Fibroblast of the aortic adventitia (primary cell): ENCODE results near the gene RNF168. TPM values are rescaled to one million over a fixed set of nuclear protein-coding genes. Genes with fewer than 3 reads are reported as not detected.
"Not testable (repeated sequence)": the region's sequence is repeated elsewhere in the genome, so short reads cannot be mapped to it uniquely, and the experiment has no call there.

Source experiments
- DNase-seq: peaks from one replicate; pipeline ENCODE4 v3.0.0-alpha.2; 2010; ENCODE audit warnings: low read depth
- H3K4me3 ChIP-seq: 2 replicates; pipeline ENCODE4 v1.5.1; 2011; ENCODE audit warnings: low read depth, mild to moderate bottlenecking, control low read depth, low read length, moderate library complexity
- total RNA-seq: library from RNA; depleted of rRNA; stranded (reverse); fragments of >200 nt; gene quantifications from 2 replicates; pipeline ENCODE4 v1.2.3, GENCODE V29; 2012; ENCODE audit warnings: low replicate concordance
- TF ChIP-seq, protein P1 (sequence below): IDR thresholded peaks from 2 replicates; pipeline ENCODE4 v1.5.1; 2011; ENCODE audit warnings: mild to moderate bottlenecking, low read length, control low read depth, inconsistent platforms; ENCODE audit not compliant: insufficient read depth

Gene RNF168
- total RNA-seq, 1 donor: 32.4 TPM

DNA sequence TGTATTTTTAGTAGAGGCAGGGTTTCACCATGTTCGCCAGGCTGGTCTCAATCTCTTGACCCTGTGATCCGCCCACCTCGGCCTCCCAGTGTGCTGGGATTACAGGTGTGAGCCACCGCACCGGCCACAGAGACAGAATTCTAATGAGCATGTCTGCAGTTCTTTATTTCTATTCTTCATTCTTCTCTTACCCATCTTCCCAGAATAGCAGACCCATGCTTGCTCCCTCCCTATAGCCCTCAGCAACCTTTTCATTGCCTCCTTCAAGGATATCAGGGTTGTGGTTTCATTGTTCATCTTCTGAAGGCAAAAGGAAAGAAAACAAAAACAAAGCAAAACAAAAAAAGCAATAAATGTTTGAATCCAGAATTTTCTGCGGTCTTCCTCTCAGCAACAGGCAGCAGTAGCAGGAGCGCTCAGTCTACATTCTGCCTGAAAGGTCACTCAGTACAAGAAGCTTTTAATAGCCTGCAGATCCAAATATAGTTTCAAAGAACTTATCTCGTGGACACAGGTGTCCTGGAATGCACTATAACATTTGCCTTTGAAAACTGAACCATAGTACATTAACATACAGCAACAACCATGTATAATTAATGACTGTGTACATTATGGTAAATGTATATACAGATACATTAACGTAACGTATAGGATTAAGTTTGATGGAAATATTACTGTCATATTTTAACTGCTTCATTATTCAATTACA, 11.5 kb upstream of the RNF168 start, which contains the start of gene SMCO1:
SMCO1 (minus strand) TSS at position 434 of the 709 bp plus-strand sequence; CDS start at position 297, 137 bp downstream.
- no peak for DNase-seq
- TF ChIP-seq, protein P1, sequence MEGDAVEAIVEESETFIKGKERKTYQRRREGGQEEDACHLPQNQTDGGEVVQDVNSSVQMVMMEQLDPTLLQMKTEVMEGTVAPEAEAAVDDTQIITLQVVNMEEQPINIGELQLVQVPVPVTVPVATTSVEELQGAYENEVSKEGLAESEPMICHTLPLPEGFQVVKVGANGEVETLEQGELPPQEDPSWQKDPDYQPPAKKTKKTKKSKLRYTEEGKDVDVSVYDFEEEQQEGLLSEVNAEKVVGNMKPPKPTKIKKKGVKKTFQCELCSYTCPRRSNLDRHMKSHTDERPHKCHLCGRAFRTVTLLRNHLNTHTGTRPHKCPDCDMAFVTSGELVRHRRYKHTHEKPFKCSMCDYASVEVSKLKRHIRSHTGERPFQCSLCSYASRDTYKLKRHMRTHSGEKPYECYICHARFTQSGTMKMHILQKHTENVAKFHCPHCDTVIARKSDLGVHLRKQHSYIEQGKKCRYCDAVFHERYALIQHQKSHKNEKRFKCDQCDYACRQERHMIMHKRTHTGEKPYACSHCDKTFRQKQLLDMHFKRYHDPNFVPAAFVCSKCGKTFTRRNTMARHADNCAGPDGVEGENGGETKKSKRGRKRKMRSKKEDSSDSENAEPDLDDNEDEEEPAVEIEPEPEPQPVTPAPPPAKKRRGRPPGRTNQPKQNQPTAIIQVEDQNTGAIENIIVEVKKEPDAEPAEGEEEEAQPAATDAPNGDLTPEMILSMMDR: no peak

DNA sequence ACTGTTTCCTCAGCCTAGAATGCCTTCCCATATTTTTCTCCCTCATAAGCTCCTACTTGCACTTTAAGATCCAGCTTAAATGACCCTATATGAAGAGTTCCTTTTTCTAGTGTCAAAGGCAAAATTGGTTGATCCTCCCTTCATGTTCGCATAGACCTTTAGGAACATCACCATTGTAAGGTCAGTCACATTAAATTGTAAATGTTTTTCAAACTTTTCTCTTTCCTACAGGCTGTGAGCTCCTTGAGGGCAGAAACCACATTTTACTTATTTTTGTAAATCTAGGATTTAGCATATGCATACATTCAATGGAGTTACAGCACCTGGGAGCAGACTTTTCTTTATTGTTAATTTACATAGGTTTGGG, 10.8 kb upstream of the RNF168 start:
- H3K4me3 ChIP-seq: no peak overlapping the region
- no peak for DNase-seq
- TF ChIP-seq, protein P1: no peak

More for the DNA sequence above, 11.5 kb upstream of the RNF168 start, which contains the start of gene SMCO1:
- H3K4me3 ChIP-seq: no peak within 1 kb of the TSS

DNA sequence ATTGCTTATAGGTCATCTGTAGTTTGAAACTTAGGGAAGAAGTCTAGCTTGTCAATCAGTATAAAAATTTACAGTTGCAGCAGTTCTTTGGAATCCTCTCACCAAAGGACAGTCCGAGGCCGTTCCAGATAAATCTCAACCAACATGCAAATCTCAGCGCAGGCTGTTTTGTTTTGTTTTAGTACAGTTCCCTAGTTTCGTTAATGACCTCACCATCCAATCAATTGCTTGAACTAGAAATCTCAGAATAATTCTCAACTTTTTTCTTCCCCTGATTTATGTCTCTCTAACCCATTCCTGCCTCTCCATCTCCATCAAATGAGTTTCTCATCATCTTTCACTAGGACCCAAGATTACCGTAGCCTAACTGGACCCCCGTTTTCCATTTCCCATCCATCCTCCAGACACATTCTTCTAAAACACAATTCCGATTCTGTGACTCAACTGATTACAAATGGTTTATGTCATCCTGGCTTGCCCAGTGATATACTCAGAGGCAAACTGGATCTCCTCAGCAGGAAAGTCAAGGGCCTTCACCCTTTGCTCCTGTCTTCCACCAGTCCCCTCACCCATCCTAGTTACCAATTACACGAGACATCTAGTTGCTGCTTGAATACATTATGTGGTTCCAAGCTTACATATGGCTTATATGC, 10.3 kb upstream of the RNF168 start:
- TF ChIP-seq, protein P1: no peak
- peak; percentile 59 for DNase-seq

DNA sequence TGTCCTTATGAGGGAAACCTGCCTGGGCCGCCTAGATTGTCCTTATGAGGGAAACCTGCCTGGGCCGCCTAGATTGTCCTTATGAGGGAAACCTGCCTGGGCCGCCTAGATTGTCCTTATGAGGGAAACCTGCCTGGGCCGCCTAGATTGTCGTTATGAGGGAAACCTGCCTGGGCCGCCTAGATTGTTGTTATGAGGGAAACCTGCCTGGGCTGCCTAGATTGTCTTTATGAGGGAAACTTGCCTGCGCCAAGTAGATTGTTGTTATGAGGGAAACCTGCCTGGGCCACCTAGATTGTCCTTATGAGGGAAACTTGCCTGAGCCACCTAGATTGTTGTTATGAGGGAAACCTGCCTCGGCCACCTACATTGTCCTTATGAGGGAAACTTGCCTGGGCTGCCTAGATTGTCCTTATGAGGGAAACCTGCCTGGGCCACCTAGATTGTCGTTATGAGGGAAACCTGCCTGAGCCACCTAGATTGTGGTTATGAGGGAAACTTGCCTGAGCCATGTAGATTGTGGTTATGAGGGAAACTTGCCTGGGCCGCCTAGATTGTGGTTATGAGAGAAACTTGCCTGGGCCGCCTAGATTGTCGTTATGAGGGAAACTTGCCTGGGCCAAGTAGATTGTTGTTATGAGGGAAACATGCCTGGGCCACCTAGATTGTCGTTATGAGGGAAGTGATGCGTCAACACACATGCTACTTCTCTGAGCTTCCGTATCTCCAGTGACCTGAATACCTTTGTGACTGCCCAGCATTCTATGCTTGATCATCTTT, 8.3 kb upstream of the RNF168 start:
- not testable (repeated sequence) for DNase-seq, H3K4me3 ChIP-seq

More for the DNA sequence above, 10.3 kb upstream of the RNF168 start:
- no peak overlapping the region for H3K4me3 ChIP-seq

DNA sequence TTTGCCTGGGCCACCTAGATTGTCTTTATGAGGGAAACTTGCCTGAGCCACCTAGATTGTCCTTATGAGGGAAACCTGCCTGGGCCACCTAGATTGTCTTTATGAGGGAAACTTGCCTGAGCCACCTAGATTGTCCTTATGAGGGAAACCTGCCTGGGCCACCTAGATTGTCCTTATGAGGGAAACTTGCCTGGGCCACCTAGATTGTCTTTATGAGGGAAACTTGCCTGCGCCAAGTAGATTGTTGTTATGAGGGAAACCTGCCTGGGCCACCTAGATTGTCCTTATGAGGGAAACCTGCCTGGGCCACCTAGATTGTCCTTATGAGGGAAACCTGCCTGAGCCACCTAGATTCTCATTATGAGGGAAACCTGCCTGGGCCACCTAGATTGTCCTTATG, 7.5 kb upstream of the RNF168 start:
- not testable (repeated sequence) for DNase-seq, H3K4me3 ChIP-seq

DNA sequence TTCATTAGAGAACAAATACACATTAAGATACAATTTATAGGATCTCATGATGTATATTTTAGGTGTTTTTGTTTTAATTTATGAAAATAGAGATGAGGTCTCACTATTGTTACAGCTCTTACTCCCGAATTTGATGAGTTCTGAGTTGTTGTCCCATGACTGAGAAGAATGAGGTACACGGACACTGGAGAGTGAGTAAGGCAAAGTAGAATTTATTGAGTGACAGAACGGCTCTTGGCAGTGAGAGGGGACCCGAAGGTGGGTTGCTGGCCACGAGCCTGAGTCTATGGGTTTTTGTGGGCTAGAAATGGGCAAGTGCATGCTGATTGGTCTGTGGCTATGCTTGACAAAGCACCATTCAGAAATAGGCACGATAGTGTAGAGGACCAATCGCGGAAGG, 3.1 kb upstream of the RNF168 start:
- H3K4me3 ChIP-seq: no peak overlapping the region
- no peak for DNase-seq
- TF ChIP-seq, protein P1: no peak

DNA sequence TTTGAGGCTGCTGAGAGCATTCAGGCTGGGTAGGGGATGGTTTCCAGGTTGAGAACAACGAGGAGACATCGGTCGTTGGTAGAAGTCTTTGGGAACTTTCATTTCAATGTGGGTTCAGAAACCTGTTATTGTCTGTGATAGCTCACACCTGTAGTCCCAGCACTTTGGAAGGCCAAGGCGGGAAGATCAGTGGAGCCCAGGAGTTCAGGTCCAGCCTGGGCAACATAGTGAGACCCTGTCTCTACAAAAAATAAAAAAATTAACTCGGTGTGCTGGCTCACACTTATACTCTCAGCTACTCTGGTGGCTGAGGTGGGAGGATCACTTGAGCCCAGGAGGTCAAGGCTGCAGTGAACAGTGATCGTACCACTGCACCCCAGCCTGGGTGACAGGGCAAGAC, 988 bp upstream of the RNF168 start:
- H3K4me3 ChIP-seq: no peak overlapping the region
- DNase-seq: no peak
- TF ChIP-seq, protein P1: no peak

DNA sequence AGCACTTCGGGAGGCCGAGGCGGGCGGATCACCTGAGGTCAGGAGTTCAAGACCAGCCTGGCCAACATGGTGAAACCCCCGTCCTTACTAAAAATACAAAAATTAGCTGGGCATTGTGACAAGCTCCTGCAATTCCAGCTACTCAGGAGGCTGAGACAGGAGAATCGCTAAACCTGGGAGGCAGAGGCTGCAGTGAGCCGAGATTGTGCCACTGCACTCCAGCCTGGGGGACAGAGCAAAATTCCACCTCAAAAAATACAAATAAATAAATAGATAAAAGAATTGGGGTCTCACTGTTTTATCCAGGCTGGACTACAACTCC, 470 bp upstream of the RNF168 start:
- H3K4me3 ChIP-seq: peak overlapping the region; percentile 98
- DNase-seq: not testable (repeated sequence)
